G401 (cell line): Measurements from ENCODE around the gene MAB21L2. TPM values are rescaled to one million over a fixed set of nuclear protein-coding genes. Genes with fewer than 3 reads are reported as not detected.
A peak's percentile ranks its signal among the peaks of the same experiment; 100 is the strongest.

Experiments
- DNase-seq: peaks from one replicate; pipeline ENCODE4 v3.0.0-alpha.2; 2015; ENCODE audit warnings: low spot score
- in situ Hi-C: cut with HindIII; loops from 2 replicates; pipeline ENCODE4 v1.10.0; 2016; ENCODE audit warnings: low sequenced_read_pairs, mixed read lengths
- total RNA-seq: library from RNA; depleted of rRNA; stranded (reverse); fragments of >200 nt; shearing (Covaris generic); gene quantifications from 2 replicates; pipeline ENCODE4 v1.2.3, GENCODE V29; 2014

Gene MAB21L2
- total RNA-seq, 1 experiment from 2014 or later, result not detected

DNA sequence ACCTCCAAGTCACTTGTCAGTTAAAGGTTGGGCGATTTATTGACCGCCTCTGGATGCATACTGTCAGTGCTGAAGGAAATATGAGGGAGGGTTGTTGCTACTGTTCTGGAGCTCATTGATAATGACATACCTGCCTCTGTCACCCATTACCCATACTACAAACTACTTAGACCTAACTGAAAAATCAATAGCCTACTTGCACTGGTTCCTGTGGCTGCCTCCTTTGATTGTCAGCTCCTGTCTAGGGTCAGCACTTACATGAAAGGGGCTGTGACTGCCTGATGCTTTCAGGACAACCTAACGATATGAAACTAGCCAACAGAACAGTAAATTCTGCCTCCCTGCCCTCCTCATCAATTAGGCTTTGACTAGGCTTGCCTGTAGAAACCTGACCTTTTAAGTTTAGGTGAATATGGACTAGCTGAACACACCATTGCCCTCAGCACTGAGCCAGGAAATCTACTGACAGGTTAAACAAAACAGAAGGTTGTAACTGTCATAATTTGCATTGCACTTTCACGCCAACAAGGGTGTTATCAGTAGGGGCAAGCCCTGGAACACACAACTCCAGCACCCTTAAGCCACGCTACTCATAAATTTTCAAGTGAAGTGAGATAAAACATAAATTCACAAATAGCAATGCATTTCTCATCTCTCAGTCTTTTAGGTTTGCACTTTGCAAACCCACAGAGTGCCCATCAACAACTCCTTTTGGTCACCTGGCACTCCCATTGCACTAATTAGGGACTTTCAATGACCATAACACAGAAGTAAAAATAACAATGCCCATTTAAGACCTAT is 9.0 kb upstream of the MAB21L2 start:
- in situ Hi-C loops, result no loop called here
- no peak for DNase-seq

DNA sequence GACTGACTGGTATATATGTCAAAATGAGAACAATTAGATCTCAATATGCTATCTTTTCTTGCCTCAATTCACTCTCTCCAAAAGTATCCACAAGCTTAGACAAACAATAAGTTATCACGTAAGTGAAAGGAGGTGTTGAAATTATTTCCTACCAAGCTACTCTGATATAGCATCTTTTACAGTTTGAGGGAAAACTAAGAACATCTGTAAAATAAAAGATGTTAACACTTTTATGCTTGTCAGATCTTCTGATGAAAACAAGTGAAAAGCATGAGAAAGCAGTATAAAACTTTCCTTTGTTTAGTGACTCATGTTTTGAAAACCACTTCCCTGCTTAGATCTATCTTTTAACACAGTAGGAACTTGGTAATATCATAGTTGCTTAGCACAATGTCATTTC is 8.4 kb upstream of the MAB21L2 start:
- in situ Hi-C loops, result no loop called here
- DNase-seq, result no peak

DNA sequence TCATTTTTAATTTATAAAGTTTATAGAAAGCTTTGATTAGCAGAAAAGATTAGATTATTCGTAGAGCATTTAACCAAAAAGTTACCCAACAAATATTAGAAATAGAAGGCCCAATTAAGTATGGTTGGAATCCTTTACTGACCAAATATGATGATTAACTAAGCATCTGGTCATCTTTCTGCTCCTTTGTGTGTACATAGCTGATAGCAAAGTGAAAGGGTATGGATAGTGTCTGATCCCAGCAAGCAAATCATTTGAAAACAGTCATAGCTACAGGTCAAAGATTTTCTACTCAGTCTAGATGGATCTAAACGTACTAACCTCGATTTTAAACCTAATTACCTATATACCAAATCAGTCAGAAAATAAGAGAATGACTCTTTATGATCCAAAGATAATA is 7.3 kb upstream of the MAB21L2 start:
- DNase-seq, result no peak
- in situ Hi-C loops, result no loop called here

GRCh38 chr4:150577796-150578195 is 4.2 kb upstream of the MAB21L2 start:
- DNase-seq, result no peak
- in situ Hi-C loops, result no loop called here

DNA sequence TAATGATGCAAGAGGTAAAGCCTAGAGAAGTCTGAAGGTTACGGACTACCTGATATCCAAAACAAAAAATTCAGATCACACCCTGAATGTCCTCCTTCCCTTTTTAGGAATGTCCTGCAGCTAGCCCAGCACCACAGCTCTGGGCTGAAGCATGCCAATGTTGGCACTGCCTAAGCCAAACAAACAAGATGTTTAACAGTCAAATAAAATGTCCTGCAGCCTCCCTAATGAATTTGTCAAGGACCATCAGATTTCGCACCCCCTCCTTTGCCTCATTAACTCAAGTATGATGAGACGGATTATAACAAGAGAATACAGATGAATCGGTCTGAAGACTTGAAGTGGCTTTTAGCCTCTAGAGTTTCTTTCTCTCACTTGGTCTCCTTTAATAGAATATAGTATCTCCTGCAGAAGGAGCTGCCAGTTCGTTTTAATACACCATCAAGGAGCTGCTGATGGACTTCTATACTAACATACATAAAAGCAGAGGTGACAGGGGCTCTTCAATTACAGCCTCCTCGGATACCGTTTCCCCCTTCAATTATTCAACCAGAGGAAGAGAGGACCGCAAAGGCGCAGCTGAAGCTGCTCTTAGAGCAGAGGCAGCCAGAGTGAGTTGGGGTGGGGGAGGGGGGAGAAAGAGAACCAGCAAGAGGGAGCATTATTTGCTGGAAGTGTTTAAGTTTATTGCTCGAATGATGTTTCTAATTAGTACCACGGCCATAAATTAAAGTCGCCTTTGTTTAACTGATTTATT is 3.0 kb upstream of the MAB21L2 start:
- peak; percentile 27 for DNase-seq
- in situ Hi-C loops, result no loop called here

- in situ Hi-C loops, result no loop called here
- no peak for DNase-seq
These were observed 2.3 kb upstream of the MAB21L2 start for GRCh38 chr4:150579551-150580234.

- DNase-seq, result no peak
- in situ Hi-C loops, result no loop called here
These were observed 1.6 kb upstream of the MAB21L2 start for GRCh38 chr4:150580306-150580705.

DNA sequence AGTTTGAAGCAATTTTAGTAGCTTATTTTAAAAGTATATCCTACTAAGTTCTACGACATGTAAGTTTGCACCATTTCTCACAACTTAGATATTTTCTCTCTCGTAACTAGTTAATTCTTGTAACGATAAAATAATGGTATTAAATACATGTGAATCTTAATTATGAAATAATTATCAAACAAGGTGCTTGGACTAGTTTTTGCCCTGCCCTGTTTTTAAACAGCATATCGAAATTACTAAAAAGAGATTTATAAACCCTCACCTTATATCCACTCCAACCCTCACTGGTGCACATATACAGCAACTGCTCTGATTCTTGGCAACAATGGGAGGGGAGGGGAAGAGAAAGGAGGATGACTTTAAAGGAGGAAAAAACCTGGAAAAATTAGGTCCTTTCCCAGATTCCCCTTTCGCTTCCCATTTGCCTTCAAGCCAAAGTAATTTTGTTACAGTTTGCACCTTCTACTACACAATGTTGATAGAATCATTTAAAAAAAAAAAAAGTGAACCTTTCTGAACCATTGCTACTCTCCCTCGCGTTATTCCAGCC is 820 bp upstream of the MAB21L2 start:
- in situ Hi-C loops, result no loop called here

DNA sequence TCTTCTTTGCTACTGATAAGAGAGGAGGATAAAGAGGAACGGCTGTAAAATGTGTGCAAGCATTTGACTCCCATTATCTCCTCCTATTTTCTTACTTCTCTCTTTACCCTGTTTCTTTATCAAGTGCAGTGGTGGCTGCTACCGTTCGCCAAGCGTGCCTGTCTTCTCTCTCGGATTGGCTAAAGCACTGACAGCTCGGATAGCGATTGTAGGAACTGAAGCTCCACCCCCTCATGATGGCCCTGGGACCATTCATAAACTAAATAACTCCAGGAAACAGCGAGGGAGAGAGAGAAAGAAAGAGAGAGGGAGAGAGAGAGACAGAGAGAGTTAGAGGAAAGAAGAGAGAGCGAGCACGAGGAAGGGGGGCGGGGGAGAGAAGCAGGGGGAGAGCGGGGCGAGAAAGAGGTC is 305 bp upstream of the MAB21L2 start:
- in situ Hi-C loops, result no loop called here
- no peak for DNase-seq

More for the DNA sequence above, 820 bp upstream of the MAB21L2 start:
- no peak for DNase-seq

- in situ Hi-C loops, result no loop called here
- no peak for DNase-seq
These were observed 929 bp downstream of the MAB21L2 start for GRCh38 chr4:150582873-150583286.

GRCh38 chr4:150583287-150584110 is 1.5 kb downstream of the MAB21L2 start:
- DNase-seq, result peak; percentile 9
- in situ Hi-C loops, result no loop called here

- in situ Hi-C loops, result no loop called here
- no peak for DNase-seq
These were observed 2.4 kb downstream of the MAB21L2 start for GRCh38 chr4:150584111-150584915.

- no peak for DNase-seq
- in situ Hi-C loops, result no loop called here
These were observed 3.7 kb downstream of the MAB21L2 start for GRCh38 chr4:150585611-150586010.

GRCh38 chr4:150586162-150586810 is 4.3 kb downstream of the MAB21L2 start:
- in situ Hi-C loops, result no loop called here
- DNase-seq, result no peak

GRCh38 chr4:150588316-150588715 is 6.4 kb downstream of the MAB21L2 start:
- DNase-seq, result no peak
- in situ Hi-C loops, result no loop called here

GRCh38 chr4:150589157-150589556 is 7.2 kb downstream of the MAB21L2 start:
- in situ Hi-C loops, result no loop called here

GRCh38 chr4:150590631-150591030 is 8.7 kb downstream of the MAB21L2 start:
- in situ Hi-C loops, result no loop called here
- DNase-seq, result no peak

More at GRCh38 chr4:150589157-150589556, 7.2 kb downstream of the MAB21L2 start:
- DNase-seq, result no peak

GRCh38 chr4:150591406-150591805 is 9.5 kb downstream of the MAB21L2 start:
- in situ Hi-C loops, result no loop called here
- no peak for DNase-seq
